HFF-Myc (cell line): ENCODE measurements around the gene CER1.
"Not testable (repeated sequence)": the region's sequence is repeated elsewhere in the genome, so short reads cannot be mapped to it uniquely, and the experiment has no call there.

Source experiments
- DNase-seq: peaks from one replicate; pipeline ENCODE4 v3.0.0-alpha.2; 2011; ENCODE audit warnings: low read depth; ENCODE audit errors: extremely low read depth
- H3K4me3 ChIP-seq: replicated peaks from 2 replicates; pipeline ENCODE4 v1.5.1; 2011; ENCODE audit warnings: low read depth, mild to moderate bottlenecking, control low read depth, low read length
- CTCF ChIP-seq: IDR thresholded peaks from 2 replicates; pipeline ENCODE4 v1.5.1; 2012; ENCODE audit warnings: mild to moderate bottlenecking, low read depth, low read length, control low read depth; ENCODE audit errors: missing control alignments

The CER1 gene

GRCh38 chr9:14687042-14687719, 35.4 kb downstream of the CER1 start:
- DNase-seq: peak; percentile 26
- H3K4me3 ChIP-seq: no peak overlapping the region
- no peak for TF ChIP-seq CTCF

- DNase-seq: no peak
- no peak overlapping the region for H3K4me3 ChIP-seq
- TF ChIP-seq CTCF: no peak
These were observed 36.4 kb downstream of the CER1 start for GRCh38 chr9:14686168-14686567.

DNA sequence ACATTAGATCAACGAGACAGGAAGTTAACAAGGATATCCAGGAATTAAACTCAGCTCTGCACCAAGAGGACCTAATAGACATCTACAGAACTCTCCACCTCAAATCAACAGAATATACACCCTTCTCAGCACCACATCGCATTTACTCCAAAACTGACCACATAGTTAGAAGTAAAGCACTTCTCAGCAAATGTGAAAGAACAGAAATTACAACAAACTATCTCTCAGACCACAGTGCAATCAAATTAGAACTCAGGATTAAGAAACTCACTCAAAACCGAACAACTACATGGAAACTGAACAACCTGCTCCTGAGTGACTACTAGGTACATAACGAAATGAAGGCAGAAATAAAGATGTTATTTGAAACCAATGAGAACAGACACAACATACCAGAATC, 39.9 kb downstream of the CER1 start:
- H3K4me3 ChIP-seq, DNase-seq: not testable (repeated sequence)

DNA sequence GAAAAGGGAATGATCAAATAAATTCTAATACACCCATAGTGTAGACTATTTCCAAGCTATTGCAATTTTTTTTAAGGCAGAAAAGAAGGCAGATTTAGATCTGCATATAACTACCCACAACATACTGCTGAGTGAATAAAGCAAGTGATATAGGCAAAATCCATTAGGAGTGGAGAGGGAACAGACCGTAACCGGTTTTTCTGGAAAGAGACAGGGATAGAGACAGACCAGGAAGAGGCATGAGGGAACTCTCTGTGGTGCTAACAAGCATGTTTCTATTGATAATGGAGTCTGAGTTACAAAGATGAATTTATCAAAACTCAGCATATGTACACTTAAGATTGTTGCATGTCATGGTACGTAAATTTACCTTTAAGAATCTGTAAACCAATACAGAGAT, 43.8 kb downstream of the CER1 start:
- no peak for TF ChIP-seq CTCF
- no peak overlapping the region for H3K4me3 ChIP-seq
- no peak for DNase-seq

- no peak overlapping the region for H3K4me3 ChIP-seq
- TF ChIP-seq CTCF: no peak
- no peak for DNase-seq
These were observed 44.7 kb downstream of the CER1 start for GRCh38 chr9:14677872-14678271.

GRCh38 chr9:14677396-14677795, 45.1 kb downstream of the CER1 start:
- TF ChIP-seq CTCF: no peak
- no peak overlapping the region for H3K4me3 ChIP-seq
- DNase-seq: no peak

- no peak for DNase-seq
- no peak for TF ChIP-seq CTCF
- no peak overlapping the region for H3K4me3 ChIP-seq
These were observed 47.9 kb downstream of the CER1 start for GRCh38 chr9:14674630-14675029.
